Measurements from ENCODE around the gene MAT1A.

The MAT1A gene

GRCh38 chr10:80281784-80282765 is 7.4 kb downstream of the MAT1A start:
- no peak for DNase-seq

DNA sequence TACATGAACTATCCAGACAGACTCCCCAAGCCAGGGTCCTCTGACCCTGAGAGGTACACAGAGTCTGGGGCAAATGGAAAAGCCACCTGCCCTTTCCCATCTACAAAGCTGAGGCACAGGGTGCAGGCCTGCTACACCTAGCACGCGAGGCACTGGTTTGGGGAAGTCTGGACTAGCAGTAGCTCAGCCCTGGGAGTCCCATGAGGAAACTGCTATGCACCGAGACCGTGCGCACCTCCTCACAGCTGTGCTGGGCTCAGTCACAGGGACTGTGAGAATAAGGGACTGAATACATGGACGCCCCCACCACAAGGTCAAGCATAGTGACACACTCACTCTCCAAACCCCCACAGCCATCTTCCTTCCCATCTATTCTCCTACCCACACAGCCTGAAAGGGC is 8.2 kb downstream of the MAT1A start:
- no peak for DNase-seq

DNA sequence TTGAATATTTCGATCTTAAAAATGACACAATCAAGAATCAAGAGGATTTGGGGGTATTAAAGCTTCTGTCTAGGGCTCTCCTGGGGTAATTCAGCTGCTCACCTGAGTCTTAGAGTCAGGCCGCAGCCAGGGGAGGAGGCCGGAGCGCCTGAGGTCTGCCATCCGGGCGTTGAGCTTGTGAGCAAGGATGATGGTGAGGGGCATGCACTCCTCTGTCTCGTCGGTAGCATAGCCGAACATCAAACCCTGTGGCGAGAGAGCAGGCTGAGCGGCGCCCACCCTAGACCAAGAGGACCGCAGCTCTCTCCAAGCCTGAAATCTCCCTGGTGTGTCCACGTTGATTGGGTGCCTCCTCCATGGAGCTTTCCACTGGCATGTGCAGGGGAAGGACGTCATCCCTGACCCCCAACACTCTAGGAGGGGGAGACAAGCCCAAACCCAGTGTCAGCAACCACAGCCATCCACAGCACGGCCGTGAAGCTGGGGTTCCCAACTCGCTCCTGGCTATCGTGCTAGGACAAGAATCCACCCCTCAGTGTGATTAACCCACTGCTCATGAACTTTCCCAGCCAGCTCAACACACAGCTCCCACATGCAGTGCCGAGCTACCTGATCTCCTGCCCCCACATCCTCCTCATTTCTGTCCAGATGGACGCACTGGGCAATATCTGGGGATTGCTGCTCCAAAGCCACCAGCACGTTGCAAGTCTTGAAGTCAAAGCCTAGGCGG is 9.2 kb downstream of the MAT1A start:
- no peak for DNase-seq

DNA sequence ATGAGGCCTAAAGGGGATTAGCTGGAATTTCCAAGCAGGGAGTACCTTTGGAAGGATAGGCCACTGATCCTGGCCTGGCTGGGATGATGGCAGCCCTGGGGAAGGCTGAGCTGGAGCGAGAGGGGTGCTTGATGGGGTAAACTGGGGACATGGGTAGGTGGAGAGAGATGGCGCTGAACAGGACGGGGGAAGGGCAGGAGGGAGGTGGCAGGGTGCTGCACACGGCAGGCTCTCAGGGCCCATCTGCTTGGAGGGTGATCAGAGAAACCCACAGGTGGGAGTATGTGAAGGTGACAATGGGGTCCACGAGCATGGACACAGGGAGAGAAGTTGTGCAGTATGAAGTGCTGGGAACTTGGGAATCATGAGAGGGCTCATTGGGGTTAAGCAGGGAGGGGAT is 10.3 kb downstream of the MAT1A start:
- DNase-seq: no peak

- no peak for DNase-seq
Observed at GRCh38 chr10:80278480-80278879, 11.0 kb downstream of the MAT1A start.

GRCh38 chr10:80277567-80278250 is 11.7 kb downstream of the MAT1A start:
- DNase-seq: no peak

DNA sequence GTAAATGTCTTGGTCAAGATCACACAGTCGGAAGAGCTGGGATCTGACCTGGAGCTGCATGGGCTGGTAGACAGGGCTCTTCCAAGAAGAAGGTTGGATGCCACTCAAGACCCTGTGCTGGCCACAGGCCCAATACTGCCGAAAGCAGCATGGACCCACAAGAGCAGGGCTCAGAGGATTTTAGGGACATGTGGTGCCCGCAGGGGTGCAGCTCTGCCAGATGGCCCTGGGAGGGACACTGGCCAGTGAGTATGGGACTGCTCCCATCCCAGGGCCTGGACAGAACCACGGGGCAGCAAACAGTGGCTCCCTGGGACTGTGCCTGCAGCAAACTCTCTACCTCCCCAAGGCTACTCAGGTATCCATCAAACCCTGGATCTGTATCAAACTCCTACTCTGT is 12.4 kb downstream of the MAT1A start:
- no peak for DNase-seq

DNA sequence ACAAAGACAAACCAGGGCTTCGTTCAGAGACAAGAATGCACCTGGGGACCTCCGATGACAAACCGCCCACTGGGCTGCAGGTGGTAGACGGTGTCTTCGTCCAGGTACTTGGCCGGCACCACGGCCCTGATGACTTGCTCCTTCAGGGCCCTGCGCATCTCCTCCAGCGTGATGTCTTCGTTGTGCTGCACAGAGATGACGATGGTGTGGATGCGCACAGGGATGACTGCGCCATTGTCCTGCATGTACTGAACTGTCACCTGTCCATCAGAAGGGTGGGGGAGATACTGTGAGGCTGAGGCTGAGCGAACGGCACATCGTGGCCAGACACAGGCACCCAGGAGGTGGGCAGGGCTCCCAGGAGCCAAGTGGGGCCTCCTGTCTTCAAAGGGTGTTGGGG is 13.1 kb downstream of the MAT1A start:
- no peak for DNase-seq

DNA sequence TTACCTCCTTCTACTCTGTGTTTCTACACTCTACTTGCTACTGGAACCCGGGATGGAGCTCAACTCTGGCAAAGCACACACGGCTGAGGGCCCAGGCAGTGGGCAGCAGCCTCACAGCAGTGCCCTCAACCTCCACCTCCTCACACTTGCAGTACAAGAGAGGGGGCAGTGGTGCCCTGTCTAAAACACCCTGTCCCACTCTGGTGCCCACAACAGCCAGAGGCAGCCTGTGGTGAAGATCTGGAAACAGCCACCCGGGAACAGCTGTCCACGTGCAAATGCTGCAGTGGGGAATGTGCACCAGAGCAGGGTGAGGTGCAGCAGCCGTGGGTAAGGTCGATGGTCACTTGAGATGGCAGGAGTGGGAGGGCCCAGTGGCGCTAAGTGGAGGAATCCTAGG is 13.7 kb downstream of the MAT1A start:
- no peak for DNase-seq

- DNase-seq: no peak
Observed at GRCh38 chr10:80275135-80275498, 14.3 kb downstream of the MAT1A start.

DNA sequence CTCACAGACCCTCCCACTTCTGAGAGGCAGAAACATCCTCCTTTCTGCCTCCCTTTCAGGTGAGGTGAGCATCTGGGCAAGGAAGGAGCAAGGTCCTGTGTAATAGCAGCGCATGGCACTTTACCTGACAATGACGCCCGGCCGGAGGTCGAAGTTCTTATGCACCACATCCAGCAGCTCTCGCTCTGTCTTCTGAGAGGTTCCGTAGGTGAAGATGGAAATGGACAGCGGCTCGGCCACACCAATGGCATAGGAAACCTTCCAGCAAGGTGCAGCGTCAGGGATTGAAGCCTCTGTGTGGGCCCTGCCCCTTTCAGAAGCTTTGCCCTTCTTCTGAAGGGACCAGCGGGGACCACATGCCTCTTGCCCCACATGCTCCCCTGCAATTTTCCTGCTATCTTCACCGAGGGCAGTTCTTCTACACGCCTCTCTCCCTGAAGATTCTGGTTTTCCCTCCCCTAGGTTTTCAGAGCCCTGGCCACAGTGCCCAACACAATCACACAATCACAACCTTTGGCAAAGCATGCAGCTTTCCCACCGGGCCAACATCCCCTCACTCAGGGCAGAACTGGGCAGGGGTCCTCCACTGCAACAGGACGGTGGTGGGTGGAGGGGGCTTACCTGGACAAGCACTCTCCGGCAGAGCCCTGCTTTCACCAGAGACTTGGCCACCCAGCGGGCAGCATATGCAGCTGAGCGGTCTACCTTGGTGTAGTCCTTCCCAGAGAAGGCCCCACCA is 14.9 kb downstream of the MAT1A start:
- no peak for DNase-seq

DNA sequence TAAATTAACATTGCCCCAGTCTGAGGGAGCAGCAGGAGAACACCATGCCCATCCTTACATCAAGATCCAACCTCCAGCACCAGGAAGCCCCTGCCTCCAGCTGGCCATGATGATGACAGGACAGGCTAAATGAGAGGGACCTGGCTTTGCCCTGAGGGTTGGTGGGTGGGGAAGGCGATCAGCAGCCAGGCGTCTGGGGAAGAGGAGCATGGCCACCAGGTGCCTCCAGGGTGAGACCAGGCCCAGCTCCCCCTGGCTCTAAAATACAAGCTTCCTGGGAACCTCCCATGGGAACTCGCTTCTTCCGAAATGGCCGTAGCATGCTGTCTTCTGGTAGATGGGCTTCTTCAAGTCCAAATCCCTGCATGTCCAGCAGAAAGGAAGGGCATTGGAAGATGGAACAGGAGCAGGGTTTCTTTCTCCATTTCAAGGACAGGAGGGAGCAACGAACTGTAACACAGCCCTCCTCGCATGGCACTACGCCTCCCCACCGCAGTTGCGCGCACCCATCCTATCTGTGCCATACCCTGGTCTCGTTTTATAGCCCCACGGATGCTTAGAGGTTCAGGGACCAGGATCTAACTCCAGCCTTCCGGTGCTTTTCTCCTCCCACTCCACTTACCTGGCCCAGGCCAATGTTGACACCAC is 15.8 kb downstream of the MAT1A start:
- no peak for DNase-seq

GRCh38 chr10:80272793-80273522 is 16.5 kb downstream of the MAT1A start:
- no peak for DNase-seq

DNA sequence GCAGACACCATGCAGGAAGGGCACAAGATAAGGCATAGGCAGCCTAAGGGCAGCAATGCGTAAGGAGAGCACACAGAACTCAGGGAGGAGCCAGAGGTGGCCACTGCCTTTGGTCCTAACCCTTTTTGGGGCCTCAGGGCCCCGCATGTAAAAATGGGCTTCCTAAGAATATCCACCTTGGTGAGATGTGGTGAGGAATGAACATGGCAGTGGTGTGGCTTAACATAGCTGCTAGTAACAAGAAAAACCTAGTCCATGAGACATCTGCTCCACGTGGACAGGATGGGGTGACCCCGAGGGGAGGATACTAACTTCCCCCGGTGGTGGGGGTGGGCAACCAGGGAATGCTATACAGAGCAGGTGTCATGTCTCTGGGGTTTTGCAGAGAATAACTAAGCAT is 18.0 kb downstream of the MAT1A start:
- DNase-seq: no peak

- DNase-seq: no peak
Observed at GRCh38 chr10:80270887-80271286, 18.6 kb downstream of the MAT1A start.

GRCh38 chr10:80268938-80269588 is 20.4 kb downstream of the MAT1A start:
- no peak for DNase-seq

DNA sequence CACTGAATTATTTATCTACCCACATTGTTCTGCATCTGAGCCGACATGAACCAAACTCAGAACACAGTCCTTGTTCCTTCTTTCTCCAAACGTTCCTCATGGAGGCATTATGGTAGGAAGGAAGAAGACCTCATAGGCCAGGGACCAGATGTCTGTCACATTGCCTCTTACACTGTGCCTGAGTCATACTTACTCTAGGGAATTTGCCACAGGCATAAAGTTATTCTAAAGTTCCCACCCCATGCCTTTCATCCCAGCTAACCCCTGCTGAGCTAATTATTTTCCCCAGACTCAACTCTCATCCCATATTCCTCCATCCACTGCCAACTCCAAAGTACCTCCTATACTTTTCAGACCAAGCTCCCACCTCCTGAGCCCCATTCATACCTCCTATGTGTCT is 21.2 kb downstream of the MAT1A start:
- DNase-seq: no peak

GRCh38 chr10:80266513-80266863 is 23.0 kb downstream of the MAT1A start:
- no peak for DNase-seq

- DNase-seq: no peak
Observed at GRCh38 chr10:80265740-80266512, 23.5 kb downstream of the MAT1A start.
